ENCODE measurements around the gene DDX51. TPM values are rescaled to one million over a fixed set of nuclear protein-coding genes. Genes with fewer than 3 reads are reported as not detected.
A peak's percentile ranks its signal among the peaks of the same experiment; 100 is the strongest.
"Not testable (repeated sequence)": the region's sequence is repeated elsewhere in the genome, so short reads cannot be mapped to it uniquely, and the experiment has no call there.

DDX51 gene
- total RNA-seq, 2 donors from 2014 or later, result 15.2 to 16.7 TPM

DNA sequence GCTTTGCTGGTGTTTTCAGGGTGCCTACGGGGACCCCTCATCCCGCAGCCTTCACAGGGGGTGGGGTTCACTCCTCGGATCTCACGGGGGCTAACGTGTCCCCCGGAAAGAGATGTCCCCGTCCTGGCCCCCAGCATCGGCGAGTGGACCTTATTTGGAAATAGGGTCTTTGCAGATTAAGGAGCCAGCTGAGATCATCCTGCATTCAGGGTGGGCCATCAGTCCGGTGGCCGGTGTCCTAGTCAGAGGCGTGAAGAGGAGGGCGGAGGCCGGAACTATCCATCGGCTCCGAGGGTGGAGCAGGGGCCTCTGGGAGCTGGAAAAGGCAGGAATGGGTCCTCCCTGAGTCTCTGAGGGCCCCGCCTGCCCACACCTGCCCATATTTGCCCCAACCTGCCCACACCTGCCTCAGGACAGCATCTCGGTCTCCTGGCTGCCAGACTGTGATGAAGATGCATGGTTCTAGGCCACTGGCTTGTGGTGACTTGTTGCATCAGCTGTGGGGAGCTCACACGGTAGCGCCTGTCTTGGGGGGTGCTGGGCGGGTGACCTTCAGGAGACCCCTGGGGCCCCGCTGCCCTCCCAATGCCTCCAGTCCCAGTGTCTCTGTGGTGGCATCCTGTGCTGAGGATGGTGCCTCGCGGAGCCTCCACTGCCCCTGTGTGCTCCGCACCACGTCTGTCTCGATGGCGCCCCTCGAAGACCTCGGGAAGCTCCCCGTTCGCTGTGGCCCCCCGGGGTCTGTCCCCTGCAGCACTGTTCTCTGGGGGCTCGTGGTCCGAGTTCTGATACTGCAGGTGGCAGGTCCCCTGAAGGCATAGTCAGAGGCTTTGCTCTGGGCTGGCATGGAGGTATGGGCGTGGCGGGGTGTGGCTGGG, 14.8 kb upstream of the DDX51 start:
- no peak for DNase-seq
- no peak for ATAC-seq
- intact Hi-C loops (cut with DNase I, micrococcal nuclease), result no loop called here

DNA sequence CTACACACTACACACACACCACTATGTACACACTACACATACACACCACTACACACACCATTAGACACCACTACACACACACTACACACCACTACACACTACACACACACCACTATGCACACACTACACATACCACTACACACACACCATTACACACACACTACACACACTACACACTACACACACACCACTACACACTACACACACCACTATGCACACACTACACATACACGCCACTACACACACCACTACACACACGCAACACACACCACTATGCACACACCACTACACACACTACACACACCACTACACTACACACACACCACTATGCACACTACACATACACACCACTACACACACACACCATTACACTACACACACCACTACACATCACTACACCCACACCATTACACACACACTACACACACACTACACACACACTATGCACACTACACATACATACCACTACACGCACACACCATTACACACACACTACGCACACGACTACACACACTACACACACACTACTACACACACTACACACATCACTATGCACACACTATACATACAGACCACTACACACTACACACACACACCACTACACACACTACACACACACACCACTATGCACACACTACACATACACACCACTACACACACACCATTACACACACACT, 13.8 kb upstream of the DDX51 start:
- intact Hi-C loops (cut with DNase I, micrococcal nuclease), result no loop called here
- ATAC-seq (no peak), DNase-seq (no peak)

DNA sequence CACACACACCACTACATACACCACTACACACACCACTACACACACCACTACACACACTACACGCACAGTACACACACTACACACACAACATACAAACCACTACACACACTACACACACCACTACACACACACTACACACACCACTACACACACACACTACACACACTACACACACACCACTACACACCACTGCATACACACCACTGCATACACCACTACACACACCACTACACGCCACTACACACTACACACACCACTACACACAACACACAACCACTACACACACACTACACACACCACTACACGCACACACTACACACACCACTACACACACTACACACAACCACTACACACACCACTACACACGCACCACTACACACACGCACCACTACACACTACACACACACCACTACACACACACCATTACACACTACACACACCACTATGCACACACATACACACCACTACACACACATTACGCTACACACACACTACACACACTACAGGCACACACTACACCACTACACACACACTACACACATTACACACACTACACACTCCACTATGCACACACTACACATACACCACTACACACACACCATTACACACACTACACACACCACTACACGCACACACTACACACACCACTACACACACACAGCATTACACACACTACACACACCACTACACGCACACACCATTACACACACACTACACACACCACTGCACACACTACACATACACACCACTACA, 12.6 kb upstream of the DDX51 start:
- ATAC-seq, result no peak
- no peak for DNase-seq
- intact Hi-C loops (cut with DNase I, micrococcal nuclease), result no loop called here

DNA sequence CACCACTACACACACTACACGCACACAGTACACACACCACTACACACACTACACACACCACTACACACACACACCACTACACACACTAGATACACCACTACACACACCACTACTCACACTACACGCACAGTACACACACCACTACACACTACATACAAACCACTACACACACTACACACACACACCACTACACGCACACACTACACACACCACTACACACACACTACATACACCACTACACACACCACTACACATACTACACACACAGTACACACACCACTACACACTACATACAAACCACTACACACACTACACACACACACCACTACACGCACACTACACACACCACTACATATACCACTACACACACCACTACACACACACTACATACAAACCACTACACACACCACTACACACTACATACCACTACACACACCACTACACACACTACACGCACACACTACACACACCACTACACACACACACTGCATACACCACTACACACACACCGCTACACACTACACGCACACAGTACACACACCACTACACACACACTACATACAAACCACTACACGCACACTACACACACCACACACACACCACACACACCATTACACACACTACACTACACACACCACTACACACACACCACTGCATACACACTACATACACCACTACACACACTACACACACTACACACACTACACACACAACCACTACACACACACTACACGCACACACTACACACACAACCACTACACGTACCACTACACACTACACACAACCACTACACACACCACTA, 11.9 kb upstream of the DDX51 start:
- intact Hi-C loops (cut with DNase I, micrococcal nuclease), result no loop called here
- ATAC-seq (no peak), DNase-seq (no peak)

DNA sequence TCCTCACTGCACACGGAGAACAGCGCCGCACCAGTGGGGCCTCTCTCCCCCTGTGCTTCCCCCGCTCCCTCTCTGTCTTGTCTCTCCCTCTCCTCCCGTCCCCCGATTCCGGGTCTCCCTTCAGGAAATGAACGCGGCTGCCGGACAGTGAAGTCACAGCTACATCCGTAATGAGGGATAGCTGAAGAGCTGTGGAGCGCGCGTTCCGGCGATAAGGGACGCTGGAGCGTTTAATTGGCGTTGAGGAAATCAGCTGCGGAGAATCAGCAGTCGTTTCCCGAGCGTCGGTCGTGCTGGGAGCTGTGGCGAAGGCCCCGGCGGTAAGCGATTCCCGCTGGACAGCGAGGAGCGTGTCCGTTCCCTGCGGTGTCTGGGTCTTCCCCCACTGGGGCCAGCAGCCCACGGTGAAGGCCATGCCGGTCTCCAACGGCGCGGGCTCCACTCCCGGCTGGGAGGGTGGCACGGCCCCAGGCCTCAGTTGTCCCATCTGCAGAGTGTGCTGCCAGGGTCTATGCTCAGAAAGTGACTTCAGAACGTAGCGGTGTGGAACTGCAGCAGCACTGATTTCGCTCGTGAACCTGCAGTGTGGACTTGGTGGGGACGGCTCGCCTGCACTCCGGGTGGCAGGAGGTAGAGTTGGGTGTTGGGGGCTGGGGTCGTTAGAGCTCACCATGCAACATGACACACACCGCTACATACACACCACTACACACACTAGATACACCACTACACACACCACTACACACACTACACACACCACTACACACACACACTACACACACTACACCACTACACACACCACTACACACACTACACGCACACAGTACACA, 11.0 kb upstream of the DDX51 start:
- intact Hi-C loops (cut with DNase I, micrococcal nuclease), result no loop called here
- DNase-seq (no peak), ATAC-seq (no peak)

DNA sequence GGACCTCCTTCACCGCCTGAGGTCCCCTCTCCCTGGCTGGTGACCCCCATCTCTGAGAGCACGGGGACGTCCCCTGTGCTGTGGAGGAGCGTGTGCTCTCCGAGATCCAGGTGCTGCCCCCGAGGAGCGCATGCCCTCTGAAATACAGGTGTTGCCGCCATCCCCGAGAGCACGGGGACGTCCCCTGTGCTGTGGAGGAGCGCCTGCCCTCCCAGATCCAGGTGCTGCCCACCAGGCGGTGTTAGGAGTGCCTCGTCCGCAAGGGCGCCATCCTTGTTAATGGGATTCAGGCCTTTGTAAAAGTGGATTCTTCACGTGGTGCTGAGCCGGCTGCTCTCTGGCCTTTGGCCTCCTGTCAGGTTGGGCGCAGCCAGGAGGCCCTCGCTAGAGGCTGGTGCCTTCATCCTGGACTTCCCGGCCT, 10.2 kb upstream of the DDX51 start:
- ATAC-seq (peak; percentile 37), DNase-seq (no peak)
- intact Hi-C loops (cut with DNase I, micrococcal nuclease), result no loop called here

DNA sequence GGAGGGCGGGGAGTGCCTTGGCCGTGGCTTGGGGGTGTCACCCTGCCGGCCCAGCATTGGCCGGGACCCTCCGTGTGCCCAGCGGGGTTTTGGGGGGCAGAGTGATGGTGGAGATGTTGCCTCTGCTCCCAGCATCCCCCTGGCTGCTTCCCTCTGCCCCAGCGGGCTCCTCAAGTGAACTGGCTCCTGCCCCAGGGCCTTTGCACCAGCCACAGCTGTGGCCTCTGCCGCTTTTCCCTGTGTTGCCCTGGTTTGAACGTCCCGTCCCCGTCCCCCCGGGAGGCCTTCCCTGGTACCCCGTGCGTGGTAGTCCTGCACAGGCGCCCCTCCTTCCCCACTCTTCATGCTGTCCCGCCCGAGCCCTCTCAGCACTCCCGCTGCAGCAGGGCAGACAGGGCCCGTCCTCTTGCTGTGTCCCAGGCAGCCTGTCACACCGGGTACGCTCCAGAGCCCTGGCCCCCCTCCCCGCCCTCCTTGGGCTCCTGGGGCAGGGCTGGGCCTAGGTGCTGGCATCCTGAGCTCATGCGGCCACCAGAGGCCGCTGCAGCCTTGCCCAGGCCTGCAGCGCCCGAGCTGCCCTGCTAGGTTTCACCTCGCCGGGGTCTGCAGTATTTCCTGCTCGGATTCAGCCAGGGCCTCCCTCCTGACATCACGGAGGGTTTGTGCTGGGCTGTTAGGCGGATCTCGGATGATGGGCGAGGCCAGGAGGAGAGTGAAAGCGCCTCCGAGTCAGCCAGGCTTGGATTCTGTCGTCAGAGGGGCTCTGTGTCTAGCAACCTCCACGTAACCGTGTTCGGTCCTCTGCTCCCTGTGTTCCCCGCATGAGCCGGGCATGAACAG, 9.6 kb upstream of the DDX51 start:
- DNase-seq, result peak in 1 of 2 donors; percentile 71
- peak; percentile 92 for ATAC-seq
- intact Hi-C loops (cut with DNase I, micrococcal nuclease), result no loop called here

DNA sequence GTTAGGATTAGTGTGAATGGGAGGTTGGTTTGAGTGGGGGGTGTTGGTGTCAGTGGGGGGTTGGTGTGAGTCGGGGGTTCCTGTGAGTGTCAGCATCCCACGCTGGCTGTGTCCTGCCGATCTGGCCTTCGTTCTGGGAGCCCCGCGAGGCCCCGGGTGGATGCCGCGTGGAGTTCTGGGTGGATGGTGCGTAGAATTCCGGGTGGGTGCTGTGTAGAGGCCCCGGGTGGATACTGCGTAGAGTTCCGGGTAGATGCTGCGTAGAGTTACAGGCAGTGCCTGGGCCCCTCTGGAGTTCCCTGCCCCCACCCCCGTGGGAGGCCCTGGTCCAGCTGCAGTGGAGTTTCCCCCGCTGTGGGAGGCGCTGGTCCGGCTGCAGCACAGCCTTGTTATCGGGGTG, 8.8 kb upstream of the DDX51 start:
- intact Hi-C loops (cut with DNase I, micrococcal nuclease), result no loop called here
- ATAC-seq, result no peak
- peak in 1 of 2 donors; percentile 5 for DNase-seq

DNA sequence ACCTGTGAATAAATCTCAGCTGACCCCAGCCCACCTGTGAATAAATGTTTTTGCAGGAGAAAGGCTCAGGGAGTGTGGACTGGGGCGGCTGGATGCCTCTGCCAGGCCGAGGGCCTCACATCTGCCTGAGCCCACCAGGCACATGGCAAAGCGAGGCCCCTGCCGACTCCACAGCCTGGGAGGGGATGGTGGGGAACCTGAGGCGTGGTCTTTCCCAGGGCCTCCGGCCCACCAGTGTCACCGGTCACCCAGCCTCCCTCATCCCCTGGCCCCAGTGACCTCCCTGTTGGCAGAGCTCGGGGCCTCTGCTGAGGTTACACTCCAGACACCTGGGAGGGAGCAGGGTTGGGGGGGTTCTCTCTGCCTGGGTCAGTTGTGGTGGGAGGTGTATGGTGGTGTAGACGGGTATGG, 8.3 kb upstream of the DDX51 start:
- ATAC-seq (no peak), DNase-seq (peak in 1 of 2 donors; percentile 3)
- intact Hi-C loops (cut with DNase I, micrococcal nuclease), result no loop called here

DNA sequence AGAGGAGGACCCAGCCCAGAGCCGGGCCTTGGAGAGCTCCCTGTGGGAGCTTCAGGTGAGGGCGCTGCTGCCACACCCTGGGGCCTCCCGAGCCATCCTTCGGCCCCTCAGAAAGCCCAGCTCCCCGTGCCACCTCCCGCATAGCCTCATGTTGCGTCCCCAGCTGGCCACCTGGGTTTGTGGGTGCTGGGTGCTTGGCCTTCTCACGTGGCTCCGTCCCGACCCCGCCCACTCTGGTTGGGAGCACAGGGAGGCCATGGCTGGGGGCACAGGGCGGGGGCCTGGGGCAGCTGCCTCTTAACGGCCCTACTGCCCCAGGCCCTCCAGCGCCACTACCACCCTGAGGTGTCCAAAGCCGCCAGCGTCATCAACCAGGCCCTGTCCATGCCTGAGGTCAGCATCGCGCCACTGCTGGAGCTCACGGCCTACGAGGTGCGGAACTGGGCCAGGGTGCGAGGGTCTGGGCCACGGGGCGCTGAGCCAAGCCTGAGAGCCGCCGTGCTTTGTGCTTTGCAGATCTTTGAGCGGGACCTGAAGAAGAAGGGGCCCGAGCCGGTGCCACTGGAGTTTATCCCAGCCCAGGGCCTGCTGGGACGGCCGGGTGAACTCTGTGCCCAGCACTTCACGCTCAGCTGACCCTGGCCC, 7.8 kb upstream of the DDX51 start:
- DNase-seq (no peak), ATAC-seq (no peak)
- intact Hi-C loops (cut with DNase I, micrococcal nuclease), result no loop called here

DNA sequence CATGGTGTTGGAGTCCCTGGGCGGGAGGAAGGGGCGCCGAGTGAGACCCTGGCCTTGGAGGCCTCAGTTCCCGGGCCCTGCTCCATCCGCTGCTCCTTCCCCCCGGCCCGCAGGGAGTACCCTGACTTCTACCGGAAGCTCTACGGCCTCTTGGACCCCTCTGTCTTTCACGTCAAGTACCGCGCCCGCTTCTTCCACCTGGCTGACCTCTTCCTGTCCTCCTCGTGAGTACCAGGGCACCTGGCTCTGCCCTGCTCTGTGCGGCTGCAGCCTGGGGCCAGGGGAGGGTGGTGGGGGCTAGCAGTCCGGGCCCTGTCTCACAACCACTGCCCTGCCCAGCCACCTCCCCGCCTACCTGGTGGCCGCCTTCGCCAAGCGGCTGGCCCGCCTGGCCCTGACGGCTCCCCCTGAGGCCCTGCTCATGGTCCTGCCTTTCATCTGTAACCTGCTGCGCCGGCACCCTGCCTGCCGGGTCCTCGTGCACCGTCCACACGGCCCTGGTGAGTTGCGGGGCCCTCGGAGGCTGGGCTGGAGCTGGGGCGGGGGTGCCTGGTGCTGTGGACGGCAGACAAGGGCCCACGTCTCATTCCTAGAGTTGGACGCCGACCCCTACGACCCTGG, 7.1 kb upstream of the DDX51 start:
- intact Hi-C loops (cut with DNase I, micrococcal nuclease), result no loop called here
- DNase-seq (no peak), ATAC-seq (no peak)

DNA sequence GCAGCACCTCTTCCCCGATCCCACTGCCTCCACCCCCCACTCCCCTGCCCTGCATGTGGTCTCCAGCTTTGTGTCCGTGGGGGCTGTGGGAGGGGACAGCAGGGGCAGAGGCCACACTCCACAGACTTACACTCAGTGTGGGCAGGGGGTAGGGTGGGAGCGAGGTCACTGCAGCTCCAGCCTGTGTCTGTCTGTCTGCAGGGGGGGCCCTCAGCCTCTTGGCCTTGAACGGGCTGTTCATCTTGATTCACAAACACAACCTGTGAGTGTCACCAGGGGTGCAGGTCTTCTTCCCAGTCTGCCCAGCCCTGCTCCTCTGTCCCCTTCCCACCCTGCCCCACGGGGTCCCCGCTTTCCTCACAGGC, 6.6 kb upstream of the DDX51 start:
- ATAC-seq (no peak), DNase-seq (no peak)
- intact Hi-C loops (cut with DNase I, micrococcal nuclease), result no loop called here

DNA sequence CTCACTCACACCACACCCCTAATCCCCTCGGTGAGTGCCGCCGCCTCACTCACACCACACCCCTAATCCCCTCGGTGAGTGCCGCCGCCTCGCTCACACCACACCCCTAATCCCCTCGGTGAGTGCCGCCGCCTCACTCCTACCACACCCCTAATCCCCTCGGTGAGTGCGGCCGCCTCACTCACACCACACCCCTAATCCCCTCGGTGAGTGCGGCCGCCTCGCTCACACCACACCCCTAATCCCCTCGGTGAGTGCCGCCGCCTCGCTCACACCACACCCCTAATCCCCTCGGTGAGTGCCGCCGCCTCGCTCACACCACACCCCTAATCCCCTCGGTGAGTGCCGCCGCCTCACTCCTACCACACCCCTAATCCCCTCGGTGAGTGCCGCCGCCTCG, 5.4 kb upstream of the DDX51 start:
- ATAC-seq; DNase-seq; intact Hi-C loops (cut with DNase I, micrococcal nuclease): not testable (repeated sequence)

DNA sequence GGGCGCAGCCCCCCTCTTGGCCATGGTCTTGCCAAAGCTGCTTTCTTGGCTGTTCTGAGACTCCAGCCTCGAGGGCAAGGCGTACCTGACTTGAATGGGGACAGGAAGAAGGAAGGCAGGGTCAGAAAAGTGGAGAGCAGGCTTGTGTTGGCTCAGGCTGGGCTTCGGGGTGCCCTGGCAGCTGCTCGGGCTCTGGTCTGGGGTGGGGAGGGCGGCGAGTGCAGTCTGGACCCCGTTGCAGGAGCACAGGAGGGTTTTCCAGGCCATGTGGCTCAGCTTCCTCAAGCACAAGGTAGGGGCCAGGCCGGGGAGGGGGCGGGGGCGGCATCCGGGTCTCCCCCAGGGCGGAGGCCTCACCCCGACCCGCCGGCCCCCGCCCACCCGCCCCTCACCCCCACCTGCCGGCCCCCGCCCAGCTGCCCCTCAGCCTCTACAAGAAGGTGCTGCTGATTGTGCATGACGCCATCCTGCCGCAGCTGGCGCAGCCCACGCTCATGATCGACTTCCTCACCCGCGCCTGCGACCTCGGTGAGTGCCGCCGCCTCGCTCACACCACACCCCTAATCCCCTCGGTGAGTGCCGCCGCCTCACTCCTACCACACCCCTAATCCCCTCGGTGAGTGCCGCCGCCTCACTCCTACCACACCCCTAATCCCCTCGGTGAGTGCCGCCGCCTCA, 4.4 kb upstream of the DDX51 start:
- ATAC-seq (no peak), DNase-seq (no peak)
- intact Hi-C loops (cut with DNase I, micrococcal nuclease), result no loop called here

DNA sequence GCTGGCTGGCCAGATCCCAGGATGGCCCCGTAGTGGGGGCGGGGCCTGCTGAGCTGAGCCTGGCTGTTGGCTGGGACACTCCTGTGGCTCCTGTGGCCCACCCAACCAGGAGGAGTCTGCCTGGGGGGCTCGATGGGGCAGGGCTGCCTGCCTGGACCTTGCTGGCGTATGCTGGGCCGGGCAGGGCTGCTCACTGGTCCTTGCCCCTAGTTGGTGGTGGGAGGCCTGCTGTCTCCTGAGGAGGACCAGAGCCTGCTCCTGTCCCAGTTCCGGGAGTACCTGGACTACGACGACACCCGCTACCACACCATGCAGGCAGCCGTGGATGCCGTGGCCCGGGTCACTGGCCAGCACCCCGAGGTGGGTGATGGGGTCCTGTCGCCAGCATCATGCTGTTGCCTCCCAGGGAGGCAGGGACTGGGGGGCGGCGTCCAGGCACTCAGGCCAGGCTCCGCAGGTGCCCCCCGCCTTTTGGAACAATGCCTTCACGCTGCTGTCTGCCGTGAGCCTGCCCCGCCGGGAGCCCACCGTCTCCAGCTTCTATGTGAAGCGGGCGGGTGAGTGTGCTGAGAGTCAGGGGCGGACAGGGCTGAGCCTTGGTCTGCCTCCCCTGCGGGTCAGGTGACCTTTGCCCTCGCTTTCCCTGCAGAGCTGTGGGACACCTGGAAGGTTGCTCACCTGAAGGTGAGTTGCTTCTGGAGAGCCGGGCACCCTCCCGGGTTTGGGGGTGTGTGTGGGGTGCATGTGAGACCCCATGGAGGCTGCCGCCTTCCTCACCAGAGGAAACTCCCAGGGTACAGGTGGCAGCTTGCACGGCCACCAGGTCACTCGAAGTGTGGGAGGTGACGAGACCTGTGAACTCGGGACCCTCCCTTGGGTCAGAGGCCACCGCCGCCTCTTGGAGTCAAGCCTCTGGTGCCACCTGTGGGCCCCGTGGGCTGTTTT, 3.6 kb upstream of the DDX51 start:
- intact Hi-C loops (cut with DNase I, micrococcal nuclease), result no loop called here
- ATAC-seq (no peak), DNase-seq (peak; percentile 3 to 17)

Data from left colon (tissue), 2 donors.